ENCODE data around the gene GLB1L3. TPM values are rescaled to one million over a fixed set of nuclear protein-coding genes. Genes with fewer than 3 reads are reported as not detected.
"Not testable (repeated sequence)": the region's sequence is repeated elsewhere in the genome, so short reads cannot be mapped to it uniquely, and the experiment has no call there.

Gene GLB1L3
- polyA plus RNA-seq, 1 donor from 2014 or later, result 0.19 TPM

DNA sequence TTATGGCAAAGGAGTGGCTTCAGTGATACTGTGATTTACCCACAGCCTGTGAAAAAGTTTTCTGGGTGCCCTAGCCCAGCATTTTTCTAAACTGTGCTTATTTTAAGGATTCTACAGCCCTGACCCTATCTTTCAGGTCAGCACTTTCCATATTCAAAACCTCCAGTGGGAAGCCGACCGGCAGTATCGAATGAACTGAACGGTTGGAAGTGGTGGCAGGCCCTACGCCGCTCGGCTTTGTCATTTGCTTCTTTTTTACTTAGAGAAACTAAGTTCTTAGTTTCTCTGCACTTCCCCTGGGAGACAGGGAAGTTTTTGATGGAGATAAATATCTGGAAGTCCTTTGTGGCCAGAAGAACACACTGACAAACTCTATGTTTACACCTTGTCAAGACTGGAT lies 56.6 kb downstream of the GLB1L3 start:
- Mint-ChIP-seq H3K36me3 (no peaks in the 10 kb centered on the region), H3K9me3 (no peaks in the 10 kb centered on the region), H3K4me3 (peak overlapping the region; percentile 70 to 87 (median 83)), H3K27ac (no peak overlapping the region), H3K4me1 (peaks cover 4 to 8% (median 6%) of the 10 kb centered on the region in 3 donors), H3K27me3 (peaks cover 25% of the 10 kb centered on the region)

- Mint-ChIP-seq H3K4me1 (peaks cover 4 to 8% (median 6%) of the 10 kb centered on the region in 3 donors), H3K27me3 (peaks cover 25% of the 10 kb centered on the region), H3K9me3 (no peaks in the 10 kb centered on the region), H3K27ac (no peak overlapping the region), H3K4me3 (peak overlapping the region in 2 of 4 donors; percentile 81 to 86), H3K36me3 (no peaks in the 10 kb centered on the region)
Observed at GRCh38 chr11:134333312-134333711, 57.1 kb downstream of the GLB1L3 start.

DNA sequence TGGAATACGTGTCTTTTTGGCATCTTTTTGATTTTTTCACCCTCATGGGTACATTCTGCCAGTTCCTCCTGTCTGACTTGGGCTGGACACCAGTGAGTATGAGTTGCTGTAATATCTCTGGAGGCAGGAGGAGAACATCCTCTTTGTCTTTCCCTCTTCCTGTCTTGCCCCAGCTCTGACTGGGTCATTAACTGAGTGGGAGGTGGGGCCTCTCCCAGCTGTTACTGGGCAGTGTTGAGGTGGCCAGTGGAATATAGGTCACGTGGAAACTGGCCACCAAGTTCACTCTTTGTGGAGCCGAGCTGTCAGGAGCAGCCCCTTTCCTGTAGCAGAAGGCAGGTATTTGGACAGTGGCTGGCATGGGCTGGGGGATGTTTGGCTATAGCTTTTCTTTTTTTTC lies 57.8 kb downstream of the GLB1L3 start:
- Mint-ChIP-seq H3K4me1 (peaks cover 4 to 8% (median 6%) of the 10 kb centered on the region in 3 donors), H3K9me3 (no peaks in the 10 kb centered on the region), H3K4me3 (peak overlapping the region in 2 of 4 donors; percentile 21 to 86), H3K27ac (no peak overlapping the region), H3K36me3 (no peaks in the 10 kb centered on the region), H3K27me3 (peaks cover 25% of the 10 kb centered on the region)

GRCh38 chr11:134334796-134335571 lies 58.8 kb downstream of the GLB1L3 start:
- H3K27me3 Mint-ChIP-seq, result peaks cover 25% of the 10 kb centered on the region
- no peaks in the 10 kb centered on the region for H3K36me3 Mint-ChIP-seq
- H3K4me1 Mint-ChIP-seq, result peaks cover 4 to 8% (median 6%) of the 10 kb centered on the region in 3 donors
- no peaks in the 10 kb centered on the region for H3K9me3 Mint-ChIP-seq
- H3K27ac Mint-ChIP-seq, result no peak overlapping the region
- H3K4me3 Mint-ChIP-seq, result peak overlapping the region in 1 of 4 donors; percentile 63

DNA sequence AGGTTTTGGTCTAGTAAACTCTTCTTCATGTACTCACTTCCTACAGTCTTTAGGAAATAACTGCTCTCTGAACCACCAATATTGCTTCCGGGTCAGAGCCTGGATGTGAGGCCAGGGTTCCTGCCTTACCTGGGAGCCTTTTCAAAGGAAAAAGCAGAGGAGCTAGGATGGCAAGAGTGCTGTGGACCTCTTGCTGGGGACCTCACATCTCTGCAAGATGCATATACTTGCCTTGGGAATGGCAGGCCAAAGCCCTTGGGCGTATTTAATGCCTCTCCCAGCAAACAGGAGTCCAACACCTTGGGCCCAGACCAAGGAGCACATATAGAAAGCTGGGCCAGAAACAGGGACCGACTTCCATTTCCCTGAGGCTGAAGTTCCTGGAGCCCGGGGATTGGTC lies 60.9 kb downstream of the GLB1L3 start:
- H3K27me3 Mint-ChIP-seq, result peaks cover 17% of the 10 kb centered on the region
- no peak overlapping the region for H3K4me3 Mint-ChIP-seq
- H3K36me3 Mint-ChIP-seq, result no peaks in the 10 kb centered on the region
- H3K27ac Mint-ChIP-seq, result no peak overlapping the region
- H3K9me3 Mint-ChIP-seq, result no peaks in the 10 kb centered on the region
- H3K4me1 Mint-ChIP-seq, result peaks cover 0 to 4% (median 3%) of the 10 kb centered on the region in 3 donors

DNA sequence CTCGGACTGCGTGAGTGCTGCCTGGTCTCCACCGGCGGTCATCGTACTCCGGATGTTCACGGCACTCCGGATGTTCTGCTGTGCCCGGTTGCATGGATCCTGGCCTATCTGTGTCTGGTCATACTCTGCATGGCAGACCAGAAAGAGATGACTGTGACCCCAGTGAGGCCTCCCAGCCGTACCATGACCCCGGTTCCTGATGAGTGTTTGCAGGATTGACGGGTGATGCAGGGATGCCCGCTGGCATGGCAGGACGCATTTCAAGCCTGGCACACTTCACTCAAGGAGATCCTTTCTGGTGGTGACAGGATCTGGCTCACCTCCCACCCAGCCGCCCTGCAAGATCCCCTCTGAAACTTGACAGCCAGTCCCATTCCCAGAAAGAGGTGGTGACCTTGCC lies 61.9 kb downstream of the GLB1L3 start:
- Mint-ChIP-seq H3K4me1 (no peaks in the 10 kb centered on the region), H3K27ac (no peak overlapping the region), H3K4me3 (no peak overlapping the region), H3K36me3 (no peaks in the 10 kb centered on the region), H3K9me3 (no peaks in the 10 kb centered on the region), H3K27me3 (peaks cover 9% of the 10 kb centered on the region)

- no peak overlapping the region for H3K4me3 Mint-ChIP-seq
- no peaks in the 10 kb centered on the region for H3K4me1 Mint-ChIP-seq
- H3K27me3 Mint-ChIP-seq, result peaks cover 8% of the 10 kb centered on the region
- H3K36me3 Mint-ChIP-seq, result no peaks in the 10 kb centered on the region
- H3K27ac Mint-ChIP-seq, result no peak overlapping the region
- H3K9me3 Mint-ChIP-seq, result no peaks in the 10 kb centered on the region
Observed at GRCh38 chr11:134338654-134339053, 62.5 kb downstream of the GLB1L3 start.

- Mint-ChIP-seq H3K4me3 (no peak overlapping the region), H3K27ac (no peak overlapping the region), H3K36me3 (no peaks in the 10 kb centered on the region), H3K27me3 (peaks cover 4% of the 10 kb centered on the region), H3K4me1 (no peaks in the 10 kb centered on the region), H3K9me3 (no peaks in the 10 kb centered on the region)
Observed at GRCh38 chr11:134339756-134340155, 63.6 kb downstream of the GLB1L3 start.

GRCh38 chr11:134340354-134340964 lies 64.3 kb downstream of the GLB1L3 start:
- no peak overlapping the region for H3K4me3 Mint-ChIP-seq
- no peaks in the 10 kb centered on the region for H3K9me3 Mint-ChIP-seq
- no peaks in the 10 kb centered on the region for H3K4me1 Mint-ChIP-seq
- no peak overlapping the region for H3K27ac Mint-ChIP-seq
- H3K36me3 Mint-ChIP-seq, result no peaks in the 10 kb centered on the region
- no peaks in the 10 kb centered on the region for H3K27me3 Mint-ChIP-seq

DNA sequence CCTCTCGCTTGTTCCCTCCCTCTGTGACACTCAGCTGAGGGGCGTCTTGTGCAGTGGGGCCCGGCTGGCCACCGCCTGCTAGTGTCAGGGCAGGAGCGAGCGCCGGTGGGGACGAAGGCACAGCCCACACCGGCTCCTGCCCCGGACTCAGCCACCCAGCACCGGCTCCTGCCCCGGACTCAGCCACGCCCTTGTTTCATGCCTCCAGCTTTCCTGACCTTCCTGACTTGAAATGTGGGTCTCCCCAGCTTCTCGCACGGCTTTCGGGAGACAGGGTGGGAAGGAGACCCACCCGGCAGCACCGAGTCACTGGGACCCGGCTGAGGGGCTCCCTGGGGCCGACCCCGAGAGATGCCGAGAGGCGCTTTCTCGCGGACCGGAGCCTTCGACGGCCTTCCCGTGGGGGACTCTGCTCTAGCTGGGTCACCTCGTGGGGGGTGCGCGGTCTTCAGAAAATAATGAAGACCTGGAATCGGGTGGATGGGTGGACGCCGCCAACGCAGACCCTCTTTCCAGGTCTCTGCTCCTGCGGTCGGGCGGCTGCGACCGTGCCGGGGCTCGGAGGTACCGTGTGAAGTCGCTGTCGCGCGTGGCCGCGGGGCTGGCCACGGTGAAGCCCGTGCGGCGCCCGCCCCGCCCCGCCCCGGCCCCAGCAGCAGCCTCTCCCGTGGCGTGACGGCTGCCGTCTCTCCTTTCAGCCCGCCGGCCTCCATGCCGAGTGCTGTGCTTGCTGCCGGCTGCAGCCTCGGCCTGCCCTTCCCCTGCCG lies 65.8 kb downstream of the GLB1L3 start:
- Mint-ChIP-seq H3K27ac (no peak overlapping the region), H3K9me3 (no peaks in the 10 kb centered on the region), H3K4me1 (no peaks in the 10 kb centered on the region), H3K36me3 (no peaks in the 10 kb centered on the region), H3K4me3 (no peak overlapping the region), H3K27me3 (no peaks in the 10 kb centered on the region)

- Mint-ChIP-seq H3K4me3 (no peak overlapping the region), H3K27me3 (peaks cover 4% of the 10 kb centered on the region), H3K36me3 (no peaks in the 10 kb centered on the region), H3K9me3 (no peaks in the 10 kb centered on the region), H3K4me1 (peaks cover 0 to 2% (median 0%) of the 10 kb centered on the region in 3 donors), H3K27ac (no peak overlapping the region)
Observed at GRCh38 chr11:134342572-134343340, 66.6 kb downstream of the GLB1L3 start.

- H3K9me3 Mint-ChIP-seq, result no peaks in the 10 kb centered on the region
- H3K36me3 Mint-ChIP-seq, result no peaks in the 10 kb centered on the region
- H3K27ac Mint-ChIP-seq, result peak overlapping the region in 1 of 3 donors; percentile 34
- peaks cover 4% of the 10 kb centered on the region for H3K27me3 Mint-ChIP-seq
- peaks cover 0 to 2% (median 0%) of the 10 kb centered on the region in 3 donors for H3K4me1 Mint-ChIP-seq
- H3K4me3 Mint-ChIP-seq, result no peak overlapping the region
Observed at GRCh38 chr11:134343646-134344045, 67.5 kb downstream of the GLB1L3 start.

GRCh38 chr11:134344497-134345236 lies 68.5 kb downstream of the GLB1L3 start:
- H3K27me3 Mint-ChIP-seq, H3K36me3 Mint-ChIP-seq, H3K4me1 Mint-ChIP-seq, H3K27ac Mint-ChIP-seq, H3K9me3 Mint-ChIP-seq, H3K4me3 Mint-ChIP-seq: not testable (repeated sequence)

- no peaks in the 10 kb centered on the region for H3K36me3 Mint-ChIP-seq
- H3K4me3 Mint-ChIP-seq, result no peak overlapping the region
- peaks cover 5% of the 10 kb centered on the region for H3K27me3 Mint-ChIP-seq
- peaks cover 0 to 3% (median 1%) of the 10 kb centered on the region in 3 donors for H3K9me3 Mint-ChIP-seq
- H3K4me1 Mint-ChIP-seq, result peaks cover 0 to 10% (median 9%) of the 10 kb centered on the region in 3 donors
- H3K27ac Mint-ChIP-seq, result no peak overlapping the region
Observed at GRCh38 chr11:134345237-134345550, 69.0 kb downstream of the GLB1L3 start.

Data from IgD-negative memory B cell (primary cell).